GM20431 (cell line): Measurements from ENCODE around the gene GALNT10.

ENCODE experiments used
- in situ Hi-C: fragments of 300-500 bp; cut with MseI, MboI; formaldehyde crosslinking; loops from one replicate; pipeline ENCODE4 v1.15.0; 2020; ENCODE audit warnings: low sequenced_read_pairs; ENCODE audit not compliant: unreplicated experiment

Gene GALNT10

DNA sequence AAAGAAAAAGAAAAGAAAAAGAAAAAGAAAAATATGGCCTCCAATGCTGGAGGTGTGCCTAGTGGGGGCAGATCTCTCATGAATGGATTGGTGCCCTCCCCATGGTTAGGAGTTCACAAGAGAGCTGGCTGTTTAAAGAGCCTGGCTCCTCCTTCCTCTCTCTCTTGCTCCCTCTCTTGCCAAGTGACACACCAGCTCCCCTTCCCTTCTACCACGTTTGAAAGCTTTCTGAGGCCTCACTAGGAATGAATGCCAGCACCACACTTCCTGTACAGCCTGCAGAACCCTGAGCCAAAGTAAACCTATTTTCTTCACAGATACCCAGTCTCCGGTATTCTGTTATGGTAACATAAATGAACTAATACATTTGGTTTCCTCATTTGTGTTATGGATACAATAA is 14.4 kb upstream of the GALNT10 start:
- in situ Hi-C loops: loop anchor here (25.0 kb wide), 1 partner anchor 236 kb away; no protein-coding TSS in a partner anchor

DNA sequence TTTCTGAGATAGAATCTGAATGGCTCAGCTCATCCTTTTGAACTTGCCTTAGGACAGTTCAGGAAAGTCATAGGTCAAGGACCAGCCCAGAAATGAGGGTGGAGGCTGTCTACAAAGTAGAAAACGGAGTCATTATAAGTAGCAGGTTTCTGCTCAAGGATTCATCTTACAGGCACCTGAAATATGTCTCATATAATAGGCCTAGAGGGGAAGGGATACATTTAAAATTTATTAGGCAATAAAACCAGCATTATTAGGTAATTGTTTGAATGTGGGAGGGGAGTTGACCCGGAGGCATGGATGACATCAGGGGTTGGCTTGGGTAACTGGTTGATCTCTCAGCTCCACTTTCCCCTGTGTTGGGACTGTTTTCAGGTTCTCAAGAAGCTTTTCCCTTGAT is 11.9 kb upstream of the GALNT10 start:
- in situ Hi-C loops: loop anchor here (25.0 kb wide), 1 partner anchor 234 kb away; no protein-coding TSS in a partner anchor

DNA sequence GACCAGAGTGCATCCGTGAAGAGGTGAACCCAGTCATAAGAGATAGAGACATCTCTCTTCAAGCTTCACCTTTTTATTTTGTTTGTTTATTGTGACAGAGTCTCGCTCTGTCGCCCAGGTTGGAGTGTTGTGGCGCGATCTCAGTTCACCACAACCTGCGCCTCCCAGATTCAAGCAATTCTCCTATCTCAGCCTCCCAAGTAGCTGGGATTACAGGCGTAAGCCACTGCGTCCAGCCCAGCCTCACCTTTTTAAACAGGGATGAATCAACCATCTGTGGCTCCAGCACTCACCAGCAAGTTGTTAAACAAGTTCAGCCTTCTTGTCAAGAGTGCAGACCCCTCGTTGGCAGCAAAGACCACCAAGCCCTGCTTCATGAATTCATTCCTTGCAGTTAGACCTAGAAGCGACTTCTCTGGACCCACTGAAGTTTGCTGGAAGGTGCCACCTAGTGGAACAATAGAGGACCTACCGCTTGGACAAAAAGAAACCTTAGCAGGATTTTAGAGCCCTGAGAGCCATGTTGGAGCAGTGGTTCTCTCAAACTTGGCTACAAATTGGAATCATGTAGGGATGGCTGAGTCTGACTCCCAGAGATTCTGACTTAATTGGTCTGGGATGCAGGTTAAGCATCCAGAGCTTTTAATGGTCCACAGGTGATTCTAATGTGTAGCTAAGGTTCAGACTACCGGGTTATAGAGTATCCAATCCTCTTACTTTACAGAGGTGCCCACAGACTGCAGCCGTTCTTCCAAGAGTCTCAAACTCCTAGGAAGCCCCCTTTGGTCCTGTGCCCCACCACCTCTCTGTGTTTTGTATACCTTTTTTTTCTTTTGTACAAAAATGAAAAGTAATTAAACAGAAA is 10.5 kb upstream of the GALNT10 start:
- in situ Hi-C loops: loop anchor here (10.0 to 25.0 kb wide), 2 partner anchors 105 to 232 kb away; no protein-coding TSS in a partner anchor

DNA sequence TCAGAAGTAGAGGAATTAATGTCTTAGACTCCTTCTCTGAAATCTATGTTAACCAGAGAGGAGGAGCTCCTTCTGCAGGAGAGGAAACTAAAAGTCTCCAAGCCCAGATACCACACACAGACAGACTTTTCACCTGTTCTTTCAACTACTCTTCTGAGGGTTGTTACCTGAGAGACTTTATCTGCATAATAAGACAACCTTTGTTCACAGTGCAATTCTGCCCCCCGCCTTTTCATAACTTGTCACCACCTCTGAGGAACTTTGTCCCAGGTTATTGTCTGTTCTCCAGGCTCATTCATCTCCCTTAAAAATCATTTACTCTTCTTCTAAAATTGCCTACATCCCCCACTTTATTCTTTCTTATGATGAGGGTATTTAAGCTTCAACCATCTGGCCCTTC is 9.4 kb upstream of the GALNT10 start:
- in situ Hi-C loops: loop anchor here (10.0 to 25.0 kb wide), 2 partner anchors 106 to 231 kb away; no protein-coding TSS in a partner anchor

DNA sequence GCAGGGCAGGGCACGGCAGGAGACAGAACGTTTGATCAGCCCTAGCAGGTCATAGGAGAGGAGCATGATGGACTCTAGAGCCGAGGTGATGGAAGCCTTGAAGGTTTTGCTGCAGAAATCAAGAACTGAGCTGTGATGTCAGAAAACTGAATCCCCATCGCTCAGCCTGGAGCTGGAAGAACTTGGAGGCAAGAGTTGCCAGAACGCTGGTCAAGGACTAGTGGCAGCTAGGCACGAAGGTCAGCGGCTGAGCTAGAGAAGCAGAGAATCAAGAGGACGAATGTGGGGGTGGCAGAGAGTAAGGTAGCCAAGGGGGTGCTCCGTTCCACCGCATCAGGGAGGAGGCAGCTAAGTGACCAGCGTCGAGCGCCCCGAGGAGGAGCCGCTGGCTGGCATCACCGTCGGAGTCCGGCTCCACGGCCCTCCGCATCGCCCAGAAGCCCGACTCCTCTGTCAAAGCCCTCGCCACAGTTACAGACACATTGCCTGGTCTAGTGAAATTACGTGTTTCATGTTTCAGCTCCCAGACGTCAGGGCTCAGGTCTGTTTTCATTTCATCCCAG is 1.2 kb upstream of the GALNT10 start:
- in situ Hi-C loops: loop anchor here (10.0 to 25.0 kb wide), 2 partner anchors 115 to 223 kb away; no protein-coding TSS in a partner anchor

DNA sequence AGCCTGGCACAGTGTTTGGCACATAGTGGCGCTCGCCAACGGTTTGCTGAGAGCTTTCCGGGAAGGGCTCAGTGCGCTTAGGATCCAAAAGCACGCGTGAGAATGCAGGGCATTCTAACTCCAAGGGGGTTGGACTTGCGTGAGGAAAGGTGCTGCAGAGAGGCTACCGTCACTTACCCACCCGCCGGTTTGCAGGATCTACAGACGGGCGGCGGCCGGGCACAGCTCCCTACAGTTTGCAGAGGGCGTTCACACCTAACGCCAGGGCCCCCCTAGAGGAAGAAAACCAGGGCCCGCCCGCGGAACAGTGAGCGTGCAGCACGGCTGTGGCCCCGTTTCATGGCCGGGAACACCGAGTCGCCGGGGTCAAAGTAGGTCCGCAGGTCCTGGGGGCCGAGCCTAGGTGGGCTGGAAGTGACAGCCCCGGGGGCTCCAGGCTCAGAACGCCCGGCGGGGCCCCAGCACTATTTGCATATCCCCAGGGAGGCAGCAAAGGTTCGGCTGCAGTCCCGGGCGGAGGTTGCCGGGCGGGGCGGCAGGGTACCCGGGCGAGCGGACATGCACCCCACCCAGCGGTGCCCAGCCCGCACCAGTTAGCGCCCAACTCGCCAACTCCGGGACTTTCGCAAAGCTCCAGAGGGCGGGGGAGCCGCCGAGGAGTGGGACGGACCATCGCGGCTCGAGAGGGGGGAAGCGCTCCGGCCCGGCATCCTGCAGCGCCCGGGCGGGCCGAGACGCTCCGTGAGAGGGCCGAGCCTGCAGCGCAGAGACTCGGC is 526 bp upstream of the GALNT10 start:
- in situ Hi-C loops: loop anchor here (10.0 to 25.0 kb wide), 2 partner anchors 115 to 222 kb away; no protein-coding TSS in a partner anchor

DNA sequence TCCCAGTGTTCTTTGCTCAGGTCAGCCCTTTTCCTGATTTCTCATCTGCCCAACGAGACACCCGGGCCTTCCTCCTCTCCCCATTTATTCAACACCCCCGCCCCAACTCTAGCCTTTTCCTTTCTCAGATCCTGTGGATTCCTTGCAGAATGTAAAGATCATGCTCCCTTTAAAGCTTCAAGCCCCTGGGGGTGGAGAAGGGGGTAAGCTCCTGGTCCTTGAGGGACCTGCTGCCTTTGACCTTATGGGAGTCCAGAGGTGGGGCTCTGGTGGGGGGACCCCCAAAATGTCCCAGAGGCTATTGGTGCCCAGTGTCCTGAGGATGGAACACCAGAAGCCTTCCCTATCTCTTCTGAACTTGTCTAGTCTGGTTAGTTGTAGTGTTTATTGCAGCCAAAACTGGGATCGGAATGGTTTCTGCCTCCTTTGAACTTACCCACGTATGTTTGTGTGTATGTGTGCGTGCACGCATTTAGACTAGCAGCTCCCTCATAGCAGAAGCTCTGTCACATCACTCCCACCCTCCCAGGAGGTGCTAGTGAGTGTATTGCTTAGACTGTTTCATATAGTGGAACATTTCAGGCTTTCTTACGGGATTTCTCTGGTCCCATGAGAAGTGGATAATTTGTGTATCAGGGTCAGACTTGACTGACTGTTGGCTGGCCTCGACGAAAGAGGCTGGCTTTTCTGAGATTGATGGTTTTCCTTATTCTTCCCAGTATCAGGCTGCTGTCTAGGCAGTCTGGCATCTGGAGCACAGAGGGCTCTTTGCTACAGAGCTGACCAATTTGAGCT is 1.1 kb downstream of the GALNT10 start:
- in situ Hi-C loops: loop anchor here (25.0 kb wide), 1 partner anchor 221 kb away; no protein-coding TSS in a partner anchor

DNA sequence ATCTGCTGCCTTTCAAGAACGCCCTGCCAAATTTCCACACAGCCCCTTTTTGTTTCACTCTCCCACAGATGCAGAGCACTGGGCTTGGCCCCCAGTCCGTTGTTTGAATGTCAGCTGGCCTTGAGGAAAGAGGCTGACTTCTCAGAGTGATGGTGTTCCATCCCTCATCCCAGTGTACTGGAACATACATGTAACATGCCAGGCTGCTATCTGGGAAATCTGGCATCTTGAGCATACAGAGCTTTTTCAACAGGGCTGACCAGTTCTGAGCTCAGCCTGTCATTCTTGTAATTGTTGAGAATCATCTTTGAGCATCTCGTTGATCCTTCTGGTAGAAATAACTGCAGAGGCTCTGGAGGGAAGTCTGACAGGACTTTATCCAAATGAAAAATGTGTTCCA is 2.8 kb downstream of the GALNT10 start:
- in situ Hi-C loops: loop anchor here (25.0 kb wide), 1 partner anchor 219 kb away; no protein-coding TSS in a partner anchor

DNA sequence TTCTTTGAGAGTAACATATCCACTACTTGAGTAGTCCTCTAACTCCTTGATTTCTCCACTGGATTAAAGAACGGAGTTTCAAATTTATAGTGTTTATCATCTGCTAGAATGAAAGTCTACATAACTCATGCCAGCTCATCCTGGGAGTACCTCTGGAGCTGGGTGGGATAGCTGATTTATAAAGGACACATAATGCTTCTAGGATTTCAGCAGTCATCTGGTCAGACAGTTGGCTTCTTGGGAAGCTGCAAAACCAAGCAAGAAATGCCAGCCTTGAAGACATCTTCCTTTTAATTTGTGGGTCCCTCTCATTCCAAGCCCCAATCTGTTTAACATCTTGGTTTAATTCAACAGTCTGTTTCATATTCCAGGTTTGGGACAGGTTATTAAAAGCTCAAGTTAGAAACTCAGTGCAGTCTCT is 3.2 kb downstream of the GALNT10 start:
- in situ Hi-C loops: loop anchor here (25.0 kb wide), 1 partner anchor 219 kb away; no protein-coding TSS in a partner anchor

DNA sequence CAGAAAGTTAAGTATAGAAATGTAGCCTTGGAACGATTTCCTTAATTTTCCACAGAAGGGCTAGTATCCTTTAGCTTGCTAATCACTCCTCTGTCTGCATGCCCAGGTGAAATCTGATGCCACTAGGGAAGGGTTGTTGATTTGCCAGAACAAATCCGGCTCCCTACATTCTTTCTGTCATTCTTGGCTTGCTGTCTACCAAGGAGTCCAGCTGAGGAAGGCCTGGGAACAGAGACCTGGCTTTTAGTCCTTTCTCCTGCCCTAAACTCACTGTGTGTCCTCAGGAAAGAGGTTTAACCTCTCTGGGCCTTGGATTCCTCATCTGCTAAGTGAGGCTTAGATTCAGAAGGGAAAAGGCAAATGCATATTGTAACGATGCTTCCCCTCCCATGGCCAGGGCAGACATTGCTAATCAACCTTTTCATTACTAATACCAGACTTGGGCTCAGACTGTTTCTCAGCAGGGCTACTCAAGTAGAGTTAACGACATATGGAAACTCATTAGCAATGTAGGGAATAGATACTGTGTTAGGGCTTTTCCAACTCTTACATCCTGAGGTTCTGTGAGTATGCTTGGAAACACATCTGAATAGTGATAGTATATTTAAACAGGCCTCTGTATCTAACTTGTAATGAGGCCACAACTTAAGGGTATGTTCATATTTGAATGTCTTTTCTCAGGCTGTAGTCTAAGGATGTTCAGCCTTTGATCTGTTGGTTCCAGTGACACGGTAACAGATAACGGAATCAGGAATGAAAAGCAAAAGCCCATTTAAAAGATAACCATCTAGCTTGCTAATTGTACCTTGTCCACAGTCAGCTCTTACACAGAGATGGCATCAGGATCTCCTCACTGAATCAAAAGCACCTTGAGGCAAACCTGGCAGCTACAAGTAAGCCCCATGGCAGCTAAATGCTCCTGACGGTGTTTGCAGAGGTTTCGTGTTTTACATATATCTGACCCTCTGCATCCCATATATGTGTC is 4.1 kb downstream of the GALNT10 start:
- in situ Hi-C loops: loop anchor here (25.0 kb wide), 1 partner anchor 218 kb away; no protein-coding TSS in a partner anchor

DNA sequence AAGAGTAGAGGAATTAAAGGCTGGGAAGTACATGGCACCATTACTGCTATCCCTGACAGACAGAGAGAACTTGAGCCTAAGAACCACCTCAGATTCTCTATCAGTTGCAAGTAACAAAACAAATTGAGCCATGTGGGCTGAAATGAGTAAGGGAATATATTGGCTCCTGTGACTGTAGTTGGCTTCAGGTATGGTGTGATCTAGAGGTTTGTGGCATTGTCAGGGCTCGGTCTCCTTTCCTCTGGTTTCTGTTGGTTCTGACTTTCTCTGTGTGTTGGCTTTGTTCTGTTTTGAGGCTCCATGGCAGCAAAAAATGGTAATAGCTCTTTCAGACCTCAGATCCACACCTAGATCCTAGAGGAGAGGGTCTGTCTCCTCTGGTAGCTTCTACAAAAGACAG is 5.7 kb downstream of the GALNT10 start:
- in situ Hi-C loops: loop anchor here (25.0 kb wide), 1 partner anchor 216 kb away; no protein-coding TSS in a partner anchor

DNA sequence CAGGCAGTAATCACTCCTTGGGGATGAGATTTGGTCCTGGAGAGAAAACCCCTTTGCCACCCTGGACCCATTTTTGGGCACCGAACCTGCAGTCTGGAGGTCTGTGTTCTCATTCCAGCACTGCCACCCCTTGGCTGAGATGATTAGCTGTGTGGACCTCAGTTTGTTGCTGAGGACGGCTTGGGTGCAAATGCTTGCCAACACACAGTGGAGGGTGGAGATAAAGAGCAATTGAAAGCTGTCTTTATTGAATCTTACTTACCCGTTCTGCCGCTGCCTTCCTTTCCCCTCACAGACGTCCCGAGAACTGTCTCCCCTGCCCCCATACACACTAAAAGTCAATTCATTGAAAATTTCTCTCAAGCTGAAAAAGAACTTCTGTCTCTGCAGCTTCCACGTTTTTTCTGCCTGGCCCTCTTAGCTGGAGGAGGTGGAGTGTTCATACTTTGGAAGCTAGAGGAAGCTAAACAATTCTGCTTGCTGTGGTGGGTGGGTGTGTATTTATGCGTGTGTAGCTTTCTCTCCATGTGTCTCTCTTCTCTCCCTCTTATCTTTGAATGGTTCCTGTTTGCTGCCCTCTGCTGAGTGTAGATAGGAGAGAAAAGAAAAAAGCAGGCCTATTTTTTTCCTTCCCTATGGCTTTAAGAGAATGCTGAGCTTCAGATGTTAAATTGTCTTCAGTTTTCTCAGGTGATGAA is 6.6 kb downstream of the GALNT10 start:
- in situ Hi-C loops: loop anchor here (25.0 kb wide), 1 partner anchor 215 kb away; no protein-coding TSS in a partner anchor

DNA sequence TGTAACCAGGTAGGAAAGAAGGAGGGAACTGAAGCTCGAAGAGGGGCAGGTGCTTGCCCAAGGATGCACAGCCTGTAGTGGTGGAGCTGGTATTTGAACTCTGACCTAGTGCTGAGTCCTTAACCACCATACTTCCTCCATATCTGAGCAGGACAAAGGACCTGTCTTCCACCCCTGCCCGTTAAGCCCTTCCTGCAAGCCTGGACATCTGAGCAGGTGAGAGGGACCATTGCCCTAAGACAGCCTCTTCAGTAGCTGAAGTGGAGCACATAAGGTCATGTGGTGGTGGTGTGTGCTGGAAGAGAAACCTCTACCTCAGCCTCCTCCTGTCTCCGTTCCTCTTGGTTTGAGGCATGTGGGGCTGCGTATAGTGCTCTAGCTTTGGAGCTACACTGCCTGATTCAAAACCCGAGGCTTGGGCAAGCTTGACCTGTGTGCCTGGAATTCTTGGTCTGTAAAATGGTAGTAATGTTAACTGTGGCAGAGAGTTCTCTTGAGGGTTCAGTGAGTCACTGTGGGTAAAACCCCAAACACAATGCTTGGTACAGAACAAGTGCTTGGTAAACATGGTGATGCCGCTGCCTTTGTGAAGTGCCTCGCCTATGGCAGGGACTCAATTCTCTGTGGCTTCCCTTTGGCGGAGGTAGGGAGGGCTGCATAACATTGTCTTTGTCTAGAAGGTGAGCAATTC is 7.4 kb downstream of the GALNT10 start:
- in situ Hi-C loops: loop anchor here (25.0 kb wide), 1 partner anchor 214 kb away; no protein-coding TSS in a partner anchor

DNA sequence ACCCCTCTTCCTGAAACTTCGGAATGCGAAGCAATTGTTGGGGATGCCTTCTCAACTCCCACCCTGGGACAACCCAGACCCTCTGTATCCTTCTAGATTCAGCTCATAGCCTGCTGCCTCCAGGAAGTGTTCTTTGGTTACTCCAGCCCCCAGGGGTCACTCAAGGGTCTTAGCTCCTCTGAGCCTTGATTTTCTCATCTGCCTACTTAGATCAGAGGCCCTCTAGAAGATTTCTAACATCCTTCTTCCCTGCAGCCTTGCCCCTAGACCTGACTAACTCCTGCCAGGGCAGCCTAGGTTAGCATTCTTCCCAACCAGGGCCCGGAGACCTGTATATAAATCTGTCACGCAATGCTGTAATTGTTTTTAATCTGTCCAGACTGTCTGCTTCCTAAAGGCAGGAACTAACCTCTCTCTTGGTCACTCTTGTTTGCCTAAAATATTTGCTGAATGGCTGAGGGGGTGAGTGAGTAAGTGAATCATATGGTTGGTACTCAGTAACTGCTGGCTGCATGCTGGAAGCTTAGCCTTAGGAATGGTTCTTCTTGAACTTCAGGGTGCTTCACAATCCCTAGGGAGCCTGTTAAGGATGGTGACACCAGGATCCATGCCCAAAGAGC is 8.2 kb downstream of the GALNT10 start:
- in situ Hi-C loops: loop anchor here (25.0 kb wide), 1 partner anchor 214 kb away; no protein-coding TSS in a partner anchor

DNA sequence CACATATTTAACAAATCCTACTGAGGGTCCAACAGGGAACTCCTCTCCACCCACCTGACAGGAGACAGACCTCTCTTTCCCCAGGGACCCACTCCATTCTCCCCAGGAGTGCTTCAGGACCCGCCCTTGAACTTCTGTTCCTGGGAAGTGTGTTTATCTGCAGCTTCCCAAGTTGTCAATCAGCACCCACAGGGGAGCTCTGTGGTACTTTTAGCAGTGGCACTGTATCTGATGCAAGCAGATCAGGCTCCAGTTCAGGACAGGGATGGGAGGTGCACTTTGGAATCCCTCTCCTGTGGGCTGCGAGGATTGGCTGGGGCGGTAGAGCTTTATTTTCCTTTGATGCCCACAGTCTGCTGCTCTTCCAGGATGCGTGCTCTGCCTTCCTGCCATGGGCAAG is 8.7 kb downstream of the GALNT10 start:
- in situ Hi-C loops: loop anchor here (25.0 kb wide), 1 partner anchor 213 kb away; no protein-coding TSS in a partner anchor

DNA sequence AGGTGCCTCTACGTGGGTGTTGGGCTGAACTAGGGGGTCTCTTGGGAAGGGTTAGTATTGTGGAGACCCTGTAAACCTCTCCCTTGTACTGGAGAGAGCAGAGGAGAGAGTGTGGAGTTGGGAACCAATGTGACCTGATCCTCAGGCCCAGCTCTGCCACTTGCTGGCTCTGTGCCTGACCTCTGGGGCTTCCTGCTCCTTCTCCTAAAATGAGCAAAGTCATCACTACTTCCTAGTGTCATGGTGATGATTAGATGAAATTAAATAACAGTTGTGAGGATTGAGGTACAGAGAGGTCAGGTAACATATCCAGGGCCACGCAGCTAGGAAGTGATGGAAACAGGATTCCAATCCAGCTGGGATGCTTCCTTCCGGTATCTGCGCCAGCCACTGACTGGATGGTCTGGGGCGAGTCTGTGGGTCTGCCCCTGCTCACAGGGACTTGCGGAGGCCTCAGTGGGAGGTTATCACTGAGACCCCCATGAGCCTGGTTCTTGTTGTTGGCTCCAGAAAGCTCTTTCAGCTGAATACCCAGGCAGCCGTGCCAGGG is 9.2 kb downstream of the GALNT10 start:
- in situ Hi-C loops: loop anchor here (25.0 kb wide), 1 partner anchor 213 kb away; no protein-coding TSS in a partner anchor
